GM19023 (cell line): ENCODE measurements around the gene RAB17.

Source experiments
- ATAC-seq: cut with Tn5 transposase; IDR thresholded peaks from one replicate; pipeline ENCODE4 v1.9.1; 2021; ENCODE audit warnings: mild to moderate bottlenecking, moderate library complexity; ENCODE audit not compliant: unreplicated experiment

RAB17 gene

GRCh38 chr2:237581326-237581725, 9.2 kb downstream of the RAB17 start:
- ATAC-seq = no peak

- ATAC-seq = no peak
Measured at GRCh38 chr2:237577956-237578870, 12.3 kb downstream of the RAB17 start.

GRCh38 chr2:237577458-237577857, 13.1 kb downstream of the RAB17 start:
- ATAC-seq = no peak

GRCh38 chr2:237576974-237577373, 13.6 kb downstream of the RAB17 start:
- no peak for ATAC-seq

- no peak for ATAC-seq
Measured at GRCh38 chr2:237575869-237576862, 14.4 kb downstream of the RAB17 start.

- ATAC-seq = no peak
Measured at GRCh38 chr2:237574894-237575868, 15.4 kb downstream of the RAB17 start.

- no peak for ATAC-seq
Measured at GRCh38 chr2:237574467-237574866, 16.1 kb downstream of the RAB17 start.

- ATAC-seq = no peak
Measured at GRCh38 chr2:237573721-237574415, 16.7 kb downstream of the RAB17 start.

- no peak for ATAC-seq
Measured at GRCh38 chr2:237572742-237573101, 17.8 kb downstream of the RAB17 start.

GRCh38 chr2:237572021-237572741, 18.4 kb downstream of the RAB17 start:
- peak; percentile 74 for ATAC-seq

GRCh38 chr2:237571551-237571950, 19.0 kb downstream of the RAB17 start:
- no peak for ATAC-seq

GRCh38 chr2:237570776-237571335, 19.7 kb downstream of the RAB17 start:
- no peak for ATAC-seq

- ATAC-seq = no peak
Measured at GRCh38 chr2:237569896-237570295, 20.6 kb downstream of the RAB17 start.

GRCh38 chr2:237569041-237569440, 21.5 kb downstream of the RAB17 start:
- no peak for ATAC-seq

- ATAC-seq = no peak
Measured at GRCh38 chr2:237568121-237568660, 22.3 kb downstream of the RAB17 start.

- ATAC-seq = no peak
Measured at GRCh38 chr2:237567276-237568029, 23.1 kb downstream of the RAB17 start.

- no peak for ATAC-seq
Measured at GRCh38 chr2:237566401-237567235, 23.9 kb downstream of the RAB17 start, which contains the start of gene PRLH. PRLH (plus strand) TSS chr2:237566574; CDS start chr2:237566574, 0 bp downstream.
